ENCODE measurements around the gene CCDC187.

CCDC187 gene

DNA sequence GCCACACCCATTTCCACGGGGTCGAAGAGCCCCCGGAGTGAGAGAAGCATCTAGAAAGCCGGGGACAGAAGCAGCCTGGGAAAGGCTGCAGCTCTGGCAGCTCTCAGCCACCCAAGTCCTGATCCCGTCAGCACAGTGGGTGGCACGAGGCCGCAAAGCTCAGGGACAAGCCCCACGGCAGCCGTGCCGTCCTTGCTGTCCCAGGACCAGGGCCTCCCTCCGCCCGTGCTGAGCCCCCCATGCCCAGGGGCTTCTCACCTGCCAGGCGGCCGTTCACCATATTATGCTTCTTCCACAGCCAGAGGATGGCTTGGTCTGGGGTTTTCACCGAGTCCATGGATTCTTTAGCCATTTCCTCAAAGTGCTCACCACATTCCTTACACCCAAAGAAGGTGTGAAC is 92.9 kb downstream of the CCDC187 start:
- H3K36me3 ChIP-seq (ENCODE audit: control insufficient read depth in 1 of 2, insufficient read depth in 2 of 2, low read length in 2 of 2): peaks cover 17 to 41% of the 10 kb centered on the region in 2 donors

DNA sequence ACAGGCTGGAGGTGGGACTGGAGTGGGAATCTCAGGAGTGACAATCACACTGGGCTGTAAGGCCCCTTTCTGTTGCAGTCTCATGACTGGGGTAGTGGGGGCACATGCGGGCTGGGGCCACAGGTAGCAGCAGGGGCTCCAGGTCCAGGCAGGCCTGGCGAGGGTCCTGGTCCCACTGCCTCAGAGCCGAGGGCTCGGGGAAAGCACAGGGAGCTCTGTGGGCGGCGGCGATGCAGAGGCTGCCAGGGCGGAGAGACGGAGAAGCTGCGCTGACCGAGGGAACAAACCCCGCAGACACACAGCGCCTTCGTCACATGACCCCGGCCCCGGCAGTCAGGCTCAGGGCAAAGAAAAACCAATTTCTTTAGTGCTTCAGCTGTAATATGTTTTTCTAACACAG is 93.6 kb downstream of the CCDC187 start:
- H3K27me3 ChIP-seq (ENCODE audit: control insufficient read depth in 1 of 2, insufficient read depth in 2 of 2, low read length in 2 of 2): no peaks in the 10 kb centered on the region
- H3K36me3 ChIP-seq (ENCODE audit: control insufficient read depth in 1 of 2, insufficient read depth in 2 of 2, low read length in 2 of 2): peaks cover 17 to 39% of the 10 kb centered on the region in 2 donors
- no peak overlapping the region for H3K4me3 ChIP-seq (ENCODE audit: low read depth in 1 of 2, low read length in 2 of 2)

More for the DNA sequence above, 92.9 kb downstream of the CCDC187 start:
- Histone ChIP-seq H3K27ac (ENCODE audit: low read depth, low read length) (no peak overlapping the region), H3K9ac (ENCODE audit: low read depth in 1 of 2, low read length in 2 of 2) (no peak overlapping the region), H3K27me3 (ENCODE audit: control insufficient read depth in 1 of 2, insufficient read depth in 2 of 2, low read length in 2 of 2) (no peaks in the 10 kb centered on the region), H3K9me3 (ENCODE audit: control insufficient read depth in 1 of 2, low read length in 2 of 2) (no peaks in the 10 kb centered on the region), H3K4me1 (ENCODE audit: control insufficient read depth in 1 of 2, insufficient read depth in 2 of 2, low read length in 2 of 2) (no peaks in the 10 kb centered on the region), H3K4me3 (ENCODE audit: low read depth in 1 of 2, low read length in 2 of 2) (no peak overlapping the region)

DNA sequence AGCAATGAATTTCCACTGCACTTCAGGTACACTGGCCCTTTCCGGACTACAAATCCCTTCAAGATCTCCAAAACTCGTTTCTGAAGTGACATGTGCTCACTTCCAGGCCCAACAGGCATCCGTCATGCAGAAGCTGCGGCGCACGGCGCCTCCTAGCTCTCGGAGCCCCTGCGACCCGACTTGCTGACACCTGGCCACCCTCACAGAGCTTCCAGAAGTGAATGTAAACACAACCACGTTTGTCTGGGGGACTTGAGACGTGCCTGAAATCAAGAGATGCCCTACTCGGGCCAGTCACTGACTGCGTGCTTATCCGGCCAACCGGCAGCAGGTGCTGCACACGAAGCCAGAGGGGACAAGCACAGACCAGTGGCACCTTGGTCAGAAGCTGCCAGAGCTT is 94.1 kb downstream of the CCDC187 start:
- no peak overlapping the region for H3K9ac ChIP-seq (ENCODE audit: low read depth in 1 of 2, low read length in 2 of 2)
- H3K27ac ChIP-seq (ENCODE audit: low read depth, low read length): no peak overlapping the region
- no peaks in the 10 kb centered on the region for H3K27me3 ChIP-seq (ENCODE audit: control insufficient read depth in 1 of 2, insufficient read depth in 2 of 2, low read length in 2 of 2)
- peaks cover 14 to 37% of the 10 kb centered on the region in 2 donors for H3K36me3 ChIP-seq (ENCODE audit: control insufficient read depth in 1 of 2, insufficient read depth in 2 of 2, low read length in 2 of 2)
- H3K4me1 ChIP-seq (ENCODE audit: control insufficient read depth in 1 of 2, insufficient read depth in 2 of 2, low read length in 2 of 2): no peaks in the 10 kb centered on the region
- H3K9me3 ChIP-seq (ENCODE audit: control insufficient read depth in 1 of 2, low read length in 2 of 2): no peaks in the 10 kb centered on the region
- H3K4me3 ChIP-seq (ENCODE audit: low read depth in 1 of 2, low read length in 2 of 2): no peak overlapping the region

More for the DNA sequence above, 93.6 kb downstream of the CCDC187 start:
- Histone ChIP-seq H3K9me3 (ENCODE audit: control insufficient read depth in 1 of 2, low read length in 2 of 2) (no peaks in the 10 kb centered on the region), H3K9ac (ENCODE audit: low read depth in 1 of 2, low read length in 2 of 2) (no peak overlapping the region), H3K27ac (ENCODE audit: low read depth, low read length) (no peak overlapping the region), H3K4me1 (ENCODE audit: control insufficient read depth in 1 of 2, insufficient read depth in 2 of 2, low read length in 2 of 2) (no peaks in the 10 kb centered on the region)

DNA sequence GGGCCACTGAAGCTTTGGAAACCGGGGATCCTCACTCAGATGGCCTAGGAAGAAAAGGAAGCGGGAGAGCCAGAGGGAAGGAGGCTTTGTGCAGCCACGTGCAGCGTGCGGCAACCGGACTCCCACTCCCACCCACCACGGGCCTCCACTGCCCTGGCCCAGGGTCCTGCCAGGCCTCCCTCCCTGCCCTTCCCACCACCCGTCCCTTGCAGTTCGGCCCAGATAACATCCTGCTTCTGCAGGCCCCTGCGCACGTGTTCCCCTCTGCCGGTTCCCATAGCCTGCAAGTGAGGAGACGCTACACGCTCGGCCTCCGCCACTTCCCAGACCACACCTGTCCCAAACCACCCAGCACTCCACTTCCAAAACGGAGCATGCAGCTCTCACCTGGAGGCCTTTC is 94.7 kb downstream of the CCDC187 start:
- Histone ChIP-seq H3K9ac (ENCODE audit: low read depth in 1 of 2, low read length in 2 of 2) (no peak overlapping the region), H3K4me3 (ENCODE audit: low read depth in 1 of 2, low read length in 2 of 2) (no peak overlapping the region), H3K4me1 (ENCODE audit: control insufficient read depth in 1 of 2, insufficient read depth in 2 of 2, low read length in 2 of 2) (no peaks in the 10 kb centered on the region), H3K9me3 (ENCODE audit: control insufficient read depth in 1 of 2, low read length in 2 of 2) (no peaks in the 10 kb centered on the region), H3K27me3 (ENCODE audit: control insufficient read depth in 1 of 2, insufficient read depth in 2 of 2, low read length in 2 of 2) (peaks cover 4% of the 10 kb centered on the region in 2 donors), H3K27ac (ENCODE audit: low read depth, low read length) (no peak overlapping the region), H3K36me3 (ENCODE audit: control insufficient read depth in 1 of 2, insufficient read depth in 2 of 2, low read length in 2 of 2) (peaks cover 9 to 32% of the 10 kb centered on the region in 2 donors)

DNA sequence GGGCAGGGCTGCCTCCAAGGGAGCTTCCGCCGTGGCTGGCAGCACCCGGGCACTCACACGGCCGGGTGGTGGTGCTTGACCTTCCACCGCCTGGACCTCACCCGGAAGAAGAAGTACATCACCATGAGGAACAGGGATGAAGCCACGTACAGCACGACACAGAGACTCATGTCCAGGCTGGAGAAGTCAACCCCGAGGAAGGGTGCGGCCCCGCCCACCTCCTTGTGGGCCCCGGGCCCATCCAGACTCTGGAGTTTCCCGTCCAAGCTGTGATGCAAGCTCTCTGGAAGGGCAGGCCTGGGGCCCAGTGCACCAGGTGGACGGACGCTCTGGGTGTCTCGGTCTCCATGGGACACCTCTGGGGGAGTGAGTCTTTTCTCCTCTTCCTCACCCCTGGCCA is 95.2 kb downstream of the CCDC187 start:
- no peak overlapping the region for H3K4me3 ChIP-seq (ENCODE audit: low read depth in 1 of 2, low read length in 2 of 2)
- no peak overlapping the region for H3K27ac ChIP-seq (ENCODE audit: low read depth, low read length)
- no peak overlapping the region for H3K9ac ChIP-seq (ENCODE audit: low read depth in 1 of 2, low read length in 2 of 2)
- no peaks in the 10 kb centered on the region for H3K9me3 ChIP-seq (ENCODE audit: control insufficient read depth in 1 of 2, low read length in 2 of 2)
- peaks cover 9 to 10% of the 10 kb centered on the region in 2 donors for H3K27me3 ChIP-seq (ENCODE audit: control insufficient read depth in 1 of 2, insufficient read depth in 2 of 2, low read length in 2 of 2)
- no peaks in the 10 kb centered on the region for H3K4me1 ChIP-seq (ENCODE audit: control insufficient read depth in 1 of 2, insufficient read depth in 2 of 2, low read length in 2 of 2)
- peaks cover 8 to 26% of the 10 kb centered on the region in 2 donors for H3K36me3 ChIP-seq (ENCODE audit: control insufficient read depth in 1 of 2, insufficient read depth in 2 of 2, low read length in 2 of 2)

DNA sequence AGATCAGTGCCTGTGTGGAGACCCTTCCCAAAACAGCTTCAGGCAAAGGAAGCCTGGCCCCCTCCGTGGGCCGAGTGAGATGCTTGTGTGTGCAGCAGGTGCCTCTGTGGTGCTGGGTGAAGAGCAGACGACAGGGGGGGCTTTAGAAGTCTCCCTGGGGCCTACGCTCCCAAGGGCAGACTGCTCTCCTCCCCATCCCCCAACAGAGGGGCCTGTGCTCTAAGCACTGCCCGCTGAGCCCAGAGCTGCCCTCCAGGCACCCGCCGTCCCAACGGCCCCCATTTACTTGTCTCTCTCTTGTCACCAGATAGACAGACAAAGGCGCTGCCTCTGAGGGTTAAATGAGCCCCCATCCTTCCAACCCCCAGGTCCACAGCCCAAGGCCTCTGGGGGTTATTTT is 96.3 kb downstream of the CCDC187 start:
- H3K27me3 ChIP-seq (ENCODE audit: control insufficient read depth in 1 of 2, insufficient read depth in 2 of 2, low read length in 2 of 2): peaks cover 15 to 17% of the 10 kb centered on the region in 2 donors
- no peak overlapping the region for H3K4me3 ChIP-seq (ENCODE audit: low read depth in 1 of 2, low read length in 2 of 2)
- no peaks in the 10 kb centered on the region for H3K4me1 ChIP-seq (ENCODE audit: control insufficient read depth in 1 of 2, insufficient read depth in 2 of 2, low read length in 2 of 2)
- no peak overlapping the region for H3K9ac ChIP-seq (ENCODE audit: low read depth in 1 of 2, low read length in 2 of 2)
- peaks cover 6 to 20% of the 10 kb centered on the region in 2 donors for H3K36me3 ChIP-seq (ENCODE audit: control insufficient read depth in 1 of 2, insufficient read depth in 2 of 2, low read length in 2 of 2)
- no peaks in the 10 kb centered on the region for H3K9me3 ChIP-seq (ENCODE audit: control insufficient read depth in 1 of 2, low read length in 2 of 2)
- no peak overlapping the region for H3K27ac ChIP-seq (ENCODE audit: low read depth, low read length)

DNA sequence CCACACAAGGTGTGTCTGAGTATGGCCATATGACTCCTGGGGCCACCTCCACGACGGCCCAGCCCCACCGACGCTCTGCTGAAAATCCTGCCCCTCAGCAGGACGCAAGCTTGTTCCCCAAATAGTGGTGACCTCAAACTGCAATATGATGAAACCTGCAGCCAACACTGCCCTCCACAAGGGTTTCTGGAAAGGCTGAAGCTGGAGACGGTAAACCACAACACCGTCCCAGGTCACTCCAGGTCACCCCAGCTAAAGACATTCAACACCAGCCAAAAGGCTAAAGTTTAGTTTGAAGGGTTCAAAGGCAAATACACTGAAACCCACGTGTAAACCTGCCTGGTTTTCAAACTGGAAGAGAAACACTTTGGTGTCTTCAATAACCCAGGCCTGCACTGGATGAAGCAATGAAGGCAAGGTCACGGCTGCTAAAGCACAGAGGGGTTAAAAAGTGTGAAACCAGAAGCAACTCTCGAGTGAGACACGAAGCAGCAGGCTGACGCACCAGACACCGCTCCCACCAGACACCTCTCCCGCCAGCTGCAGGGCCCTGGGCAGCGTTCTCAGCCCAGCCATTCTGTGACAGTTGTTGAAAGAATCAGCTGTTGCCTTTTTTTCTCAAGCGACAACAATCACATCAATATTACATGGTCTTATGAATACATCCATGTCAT is 97.2 kb downstream of the CCDC187 start:
- no peak overlapping the region for H3K4me3 ChIP-seq (ENCODE audit: low read depth in 1 of 2, low read length in 2 of 2)
- no peaks in the 10 kb centered on the region for H3K9me3 ChIP-seq (ENCODE audit: control insufficient read depth in 1 of 2, low read length in 2 of 2)
- no peaks in the 10 kb centered on the region for H3K4me1 ChIP-seq (ENCODE audit: control insufficient read depth in 1 of 2, insufficient read depth in 2 of 2, low read length in 2 of 2)
- peaks cover 22 to 24% of the 10 kb centered on the region in 2 donors for H3K27me3 ChIP-seq (ENCODE audit: control insufficient read depth in 1 of 2, insufficient read depth in 2 of 2, low read length in 2 of 2)
- H3K27ac ChIP-seq (ENCODE audit: low read depth, low read length): no peak overlapping the region
- H3K9ac ChIP-seq (ENCODE audit: low read depth in 1 of 2, low read length in 2 of 2): no peak overlapping the region
- peaks cover 4 to 20% of the 10 kb centered on the region in 2 donors for H3K36me3 ChIP-seq (ENCODE audit: control insufficient read depth in 1 of 2, insufficient read depth in 2 of 2, low read length in 2 of 2)

DNA sequence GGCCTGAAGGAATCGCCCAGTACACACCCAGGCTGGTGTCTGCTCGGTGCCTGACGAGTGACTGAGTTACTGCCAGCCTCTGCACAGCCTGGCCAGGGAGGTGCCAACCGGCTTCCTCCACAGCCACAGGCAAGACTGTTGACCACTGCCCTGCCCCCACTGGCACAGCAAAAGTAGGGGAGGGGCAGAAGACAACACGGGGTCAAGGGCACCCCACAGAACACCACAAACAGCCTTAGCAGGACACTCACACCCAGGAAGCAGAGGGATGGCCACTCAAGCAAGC is 98.2 kb downstream of the CCDC187 start:
- H3K27ac ChIP-seq (ENCODE audit: low read depth, low read length): no peak overlapping the region
- H3K27me3 ChIP-seq (ENCODE audit: control insufficient read depth in 1 of 2, insufficient read depth in 2 of 2, low read length in 2 of 2): peaks cover 31% of the 10 kb centered on the region in 2 donors
- H3K9me3 ChIP-seq (ENCODE audit: control insufficient read depth in 1 of 2, low read length in 2 of 2): no peaks in the 10 kb centered on the region
- H3K4me3 ChIP-seq (ENCODE audit: low read depth in 1 of 2, low read length in 2 of 2): no peak overlapping the region
- H3K4me1 ChIP-seq (ENCODE audit: control insufficient read depth in 1 of 2, insufficient read depth in 2 of 2, low read length in 2 of 2): no peaks in the 10 kb centered on the region
- peaks cover 0 to 15% of the 10 kb centered on the region in 2 donors for H3K36me3 ChIP-seq (ENCODE audit: control insufficient read depth in 1 of 2, insufficient read depth in 2 of 2, low read length in 2 of 2)
- no peak overlapping the region for H3K9ac ChIP-seq (ENCODE audit: low read depth in 1 of 2, low read length in 2 of 2)

DNA sequence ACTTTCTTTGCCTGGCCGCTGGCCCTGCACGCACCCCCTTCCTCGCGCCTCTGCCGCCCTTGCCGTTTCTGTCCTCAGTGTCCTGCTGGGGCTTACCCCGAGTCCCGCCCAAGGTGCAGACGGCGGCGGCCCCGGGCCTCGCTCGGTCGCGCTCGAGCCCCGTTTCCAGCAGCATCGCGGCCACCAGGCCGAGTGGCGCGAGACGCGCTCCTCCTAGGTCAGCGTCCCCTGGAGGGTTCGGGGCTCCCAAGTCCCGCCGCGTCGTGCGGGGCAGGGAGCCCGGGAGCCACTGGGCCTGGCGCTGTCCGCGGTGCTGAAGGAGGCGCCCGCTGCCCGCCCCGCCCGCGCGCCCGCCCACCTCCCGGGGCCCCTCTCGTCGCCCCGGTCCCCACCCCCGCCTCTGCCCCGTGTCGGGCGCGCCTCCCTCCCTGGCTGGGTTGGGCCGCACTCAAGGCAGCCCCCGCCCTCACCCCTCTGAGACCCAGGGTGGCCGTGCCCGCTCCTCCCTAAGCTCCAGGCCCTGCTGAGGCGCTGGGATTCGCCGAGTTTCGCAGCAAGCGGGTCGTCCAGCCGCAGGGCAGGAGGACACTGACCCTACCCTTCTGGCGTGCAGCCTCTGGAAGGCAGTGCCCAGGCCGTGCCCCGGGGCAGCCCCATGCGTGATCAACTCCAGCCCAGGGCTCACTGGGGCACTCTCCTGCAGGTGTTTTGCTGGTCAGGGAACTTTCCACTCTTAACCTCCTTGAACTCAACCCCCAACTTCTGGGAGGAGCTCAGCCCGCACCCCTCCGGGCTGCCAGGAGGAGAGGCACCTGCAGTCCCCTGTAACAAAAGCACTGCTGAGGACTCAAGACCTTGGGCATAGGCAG is 98.8 kb downstream of the CCDC187 start, which contains the start of gene LHX3:
Gene LHX3 (minus strand): TSS at position 291 of the 869 bp plus-strand sequence. CDS start 116 bp downstream, at position 175.
- Histone ChIP-seq H3K36me3 (ENCODE audit: control insufficient read depth in 1 of 2, insufficient read depth in 2 of 2, low read length in 2 of 2) (peaks cover 0 to 11% of the 10 kb centered on the region in 2 donors), H3K9ac (ENCODE audit: low read depth in 1 of 2, low read length in 2 of 2) (no peak within 1 kb of the TSS), H3K27me3 (ENCODE audit: control insufficient read depth in 1 of 2, insufficient read depth in 2 of 2, low read length in 2 of 2) (peaks cover 37% of the 10 kb centered on the region in 2 donors), H3K9me3 (ENCODE audit: control insufficient read depth in 1 of 2, low read length in 2 of 2) (no peaks in the 10 kb centered on the region), H3K4me3 (ENCODE audit: low read depth in 1 of 2, low read length in 2 of 2) (no peak within 1 kb of the TSS), H3K4me1 (ENCODE audit: control insufficient read depth in 1 of 2, insufficient read depth in 2 of 2, low read length in 2 of 2) (no peaks in the 10 kb centered on the region), H3K27ac (ENCODE audit: low read depth, low read length) (no peak within 1 kb of the TSS)

DNA sequence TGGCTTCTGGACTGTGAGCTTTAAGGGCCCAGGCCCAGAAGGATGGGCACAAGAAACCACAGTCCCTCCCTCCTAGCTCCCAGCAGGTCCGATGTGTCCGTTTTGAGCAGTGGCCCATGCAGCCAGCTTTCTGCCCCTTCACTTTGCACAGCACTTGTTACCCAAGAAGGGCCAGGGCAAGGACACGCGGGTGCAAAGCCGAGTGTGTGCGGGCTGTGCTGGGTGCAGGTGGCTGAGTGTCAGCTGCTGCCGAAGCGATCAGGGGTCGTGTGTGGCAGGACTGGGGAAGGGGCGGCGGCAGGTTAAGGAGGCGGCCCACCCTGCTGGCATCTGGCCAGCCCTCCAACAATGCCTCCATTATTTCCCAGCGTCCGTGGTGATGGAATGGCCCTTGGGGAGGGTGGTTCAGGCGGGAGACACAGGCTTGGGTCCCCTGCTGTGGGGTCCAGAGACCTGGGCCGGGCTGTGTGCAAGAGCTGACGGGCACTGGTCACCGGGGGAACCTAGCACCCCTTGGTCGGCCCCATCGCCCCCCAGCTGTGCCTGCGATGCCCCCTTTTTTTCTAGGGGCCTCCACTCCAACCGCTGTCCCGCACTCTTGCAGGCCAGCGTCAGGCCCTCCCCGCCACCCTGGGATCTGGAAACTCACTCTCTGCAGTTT is 99.6 kb downstream of the CCDC187 start:
- no peak overlapping the region for H3K4me3 ChIP-seq (ENCODE audit: low read depth in 1 of 2, low read length in 2 of 2)
- no peak overlapping the region for H3K27ac ChIP-seq (ENCODE audit: low read depth, low read length)
- no peaks in the 10 kb centered on the region for H3K9me3 ChIP-seq (ENCODE audit: control insufficient read depth in 1 of 2, low read length in 2 of 2)
- H3K27me3 ChIP-seq (ENCODE audit: control insufficient read depth in 1 of 2, insufficient read depth in 2 of 2, low read length in 2 of 2): peaks cover 45% of the 10 kb centered on the region in 2 donors
- H3K9ac ChIP-seq (ENCODE audit: low read depth in 1 of 2, low read length in 2 of 2): no peak overlapping the region
- peaks cover 0 to 8% of the 10 kb centered on the region in 2 donors for H3K36me3 ChIP-seq (ENCODE audit: control insufficient read depth in 1 of 2, insufficient read depth in 2 of 2, low read length in 2 of 2)
- H3K4me1 ChIP-seq (ENCODE audit: control insufficient read depth in 1 of 2, insufficient read depth in 2 of 2, low read length in 2 of 2): no peaks in the 10 kb centered on the region
